ENCODE results near the gene MRGPRX4. TPM values are rescaled to one million over a fixed set of nuclear protein-coding genes. Genes with fewer than 3 reads are reported as not detected.

MRGPRX4 gene
- total RNA-seq, 1 donor from 2014 or later = not detected

DNA sequence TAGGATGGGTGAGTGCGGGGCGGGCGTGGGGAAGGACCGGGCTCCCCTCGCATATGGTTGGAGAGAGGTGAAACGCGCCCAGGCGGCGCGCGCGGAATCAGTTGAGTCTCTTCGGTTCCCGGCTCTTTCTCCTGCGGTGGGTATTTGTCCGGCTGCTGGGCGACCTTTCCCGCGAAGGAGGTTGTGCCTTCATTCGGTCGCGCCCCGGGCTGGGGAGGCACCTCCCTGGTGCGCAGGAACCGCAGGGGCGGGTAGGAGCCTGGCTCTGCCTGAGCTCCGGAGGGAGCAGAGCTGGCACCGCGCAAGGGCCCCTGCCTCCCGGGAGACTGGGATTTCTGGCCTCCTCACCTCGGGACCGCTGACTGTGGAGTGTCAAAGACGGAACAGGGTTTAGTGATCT is 36.4 kb downstream of the MRGPRX4 start:
- H3K36me3 ChIP-seq (ENCODE audit: insufficient read depth, low read length) = no peaks in the 10 kb centered on the region
- peaks cover 9% of the 10 kb centered on the region for H3K27me3 Mint-ChIP-seq (ENCODE audit: low read depth, unreplicated experiment)
- H3K4me1 ChIP-seq (ENCODE audit: insufficient read depth, low read length) = no peaks in the 10 kb centered on the region
- no peak overlapping the region for H3K4me3 ChIP-seq (ENCODE audit: insufficient read depth, low read depth, low read length)
- DNase-seq (ENCODE audit: low read depth) (no peak), FAIRE-seq (no peak)
- H3K4me2 ChIP-seq (ENCODE audit: low read length) = no peak overlapping the region
- TF ChIP-seq, protein P1, sequence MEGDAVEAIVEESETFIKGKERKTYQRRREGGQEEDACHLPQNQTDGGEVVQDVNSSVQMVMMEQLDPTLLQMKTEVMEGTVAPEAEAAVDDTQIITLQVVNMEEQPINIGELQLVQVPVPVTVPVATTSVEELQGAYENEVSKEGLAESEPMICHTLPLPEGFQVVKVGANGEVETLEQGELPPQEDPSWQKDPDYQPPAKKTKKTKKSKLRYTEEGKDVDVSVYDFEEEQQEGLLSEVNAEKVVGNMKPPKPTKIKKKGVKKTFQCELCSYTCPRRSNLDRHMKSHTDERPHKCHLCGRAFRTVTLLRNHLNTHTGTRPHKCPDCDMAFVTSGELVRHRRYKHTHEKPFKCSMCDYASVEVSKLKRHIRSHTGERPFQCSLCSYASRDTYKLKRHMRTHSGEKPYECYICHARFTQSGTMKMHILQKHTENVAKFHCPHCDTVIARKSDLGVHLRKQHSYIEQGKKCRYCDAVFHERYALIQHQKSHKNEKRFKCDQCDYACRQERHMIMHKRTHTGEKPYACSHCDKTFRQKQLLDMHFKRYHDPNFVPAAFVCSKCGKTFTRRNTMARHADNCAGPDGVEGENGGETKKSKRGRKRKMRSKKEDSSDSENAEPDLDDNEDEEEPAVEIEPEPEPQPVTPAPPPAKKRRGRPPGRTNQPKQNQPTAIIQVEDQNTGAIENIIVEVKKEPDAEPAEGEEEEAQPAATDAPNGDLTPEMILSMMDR (IDR thresholded peaks at IDR 0.05; ENCODE audit: insufficient read depth, low read depth, low read length) = no peak
- TF ChIP-seq EZH2 (IDR thresholded peaks at IDR 0.05; ENCODE audit: insufficient read depth, low read length) = no peak
- peaks cover 2% of the 10 kb centered on the region for H3K27me3 ChIP-seq (ENCODE audit: insufficient read depth, low read length)
- no peaks in the 10 kb centered on the region for H3K9me3 ChIP-seq (ENCODE audit: insufficient read depth, low read depth, low read length)
- H3K27ac Mint-ChIP-seq (ENCODE audit: unreplicated experiment) = no peak overlapping the region
- no peaks in the 10 kb centered on the region for H3K36me3 Mint-ChIP-seq (ENCODE audit: low read depth, unreplicated experiment)
- H3K9ac ChIP-seq (ENCODE audit: low read length) = no peak overlapping the region
- H3K9me3 Mint-ChIP-seq (ENCODE audit: unreplicated experiment) = no peaks in the 10 kb centered on the region
- H3K79me2 ChIP-seq (ENCODE audit: insufficient read depth, low read length) = no peaks in the 10 kb centered on the region
- no peaks in the 10 kb centered on the region for H4K20me1 ChIP-seq (ENCODE audit: insufficient read depth, low read length)
- no peak overlapping the region for H3K4me3 Mint-ChIP-seq (ENCODE audit: unreplicated experiment)
- no peak overlapping the region for H2AFZ ChIP-seq (ENCODE audit: low read depth, low read length)
- H3K27ac ChIP-seq (ENCODE audit: low read depth, low read length) = no peak overlapping the region
- H3K4me1 Mint-ChIP-seq (ENCODE audit: low read depth, unreplicated experiment) = no peaks in the 10 kb centered on the region

DNA sequence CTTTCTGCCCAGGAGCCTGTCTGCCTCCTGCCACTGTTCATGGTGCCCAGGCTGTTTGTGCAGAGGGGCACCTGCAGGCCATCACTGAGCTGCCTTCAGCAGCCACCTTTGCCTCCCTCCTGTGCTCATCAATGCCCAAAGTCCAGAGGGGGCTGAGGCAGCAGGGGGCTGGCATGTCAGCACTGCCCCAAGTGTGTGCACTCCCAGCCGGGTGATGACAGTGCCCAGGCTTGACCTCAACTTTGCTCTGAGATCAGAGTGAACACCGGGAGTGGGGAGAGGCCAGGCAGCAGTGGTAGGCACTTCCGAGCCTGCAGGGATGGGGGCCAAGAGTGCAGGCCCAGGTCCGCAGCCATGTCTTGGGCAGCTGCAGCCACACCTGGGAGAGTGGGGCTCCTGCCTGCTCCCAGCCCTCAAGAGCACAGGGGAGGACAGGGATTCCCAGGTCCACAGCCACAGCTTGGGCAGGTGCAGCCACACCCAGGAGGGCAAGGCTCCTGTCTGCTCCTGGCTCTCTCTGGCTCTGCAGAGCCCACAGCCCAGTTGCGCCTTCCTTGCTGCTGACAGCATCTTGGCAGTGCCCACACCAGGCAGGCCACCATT is 48.7 kb downstream of the MRGPRX4 start:
- H3K4me3 ChIP-seq (ENCODE audit: insufficient read depth, low read depth, low read length) = no peak overlapping the region
- no peaks in the 10 kb centered on the region for H3K4me1 ChIP-seq (ENCODE audit: insufficient read depth, low read length)
- no peaks in the 10 kb centered on the region for H4K20me1 ChIP-seq (ENCODE audit: insufficient read depth, low read length)
- TF ChIP-seq, protein P1 (IDR thresholded peaks at IDR 0.05; ENCODE audit: insufficient read depth, low read depth, low read length) = no peak
- no peak for TF ChIP-seq EZH2 (IDR thresholded peaks at IDR 0.05; ENCODE audit: insufficient read depth, low read length)
- peaks cover 1% of the 10 kb centered on the region for H3K36me3 Mint-ChIP-seq (ENCODE audit: low read depth, unreplicated experiment)
- DNase-seq (ENCODE audit: low read depth) (no peak), FAIRE-seq (no peak)
- H3K79me2 ChIP-seq (ENCODE audit: insufficient read depth, low read length) = no peaks in the 10 kb centered on the region
- H3K27me3 ChIP-seq (ENCODE audit: insufficient read depth, low read length) = no peaks in the 10 kb centered on the region
- H3K9ac ChIP-seq (ENCODE audit: low read length) = no peak overlapping the region
- H3K9me3 ChIP-seq (ENCODE audit: insufficient read depth, low read depth, low read length) = no peaks in the 10 kb centered on the region
- no peaks in the 10 kb centered on the region for H3K36me3 ChIP-seq (ENCODE audit: insufficient read depth, low read length)
- no peak overlapping the region for H3K27ac Mint-ChIP-seq (ENCODE audit: unreplicated experiment)
- peaks cover 4% of the 10 kb centered on the region for H3K9me3 Mint-ChIP-seq (ENCODE audit: unreplicated experiment)
- H3K4me1 Mint-ChIP-seq (ENCODE audit: low read depth, unreplicated experiment) = no peaks in the 10 kb centered on the region
- no peak overlapping the region for H3K4me2 ChIP-seq (ENCODE audit: low read length)
- H3K27me3 Mint-ChIP-seq (ENCODE audit: low read depth, unreplicated experiment) = peaks cover 4% of the 10 kb centered on the region
- H3K4me3 Mint-ChIP-seq (ENCODE audit: unreplicated experiment) = no peak overlapping the region
- H3K27ac ChIP-seq (ENCODE audit: low read depth, low read length) = no peak overlapping the region
- no peak overlapping the region for H2AFZ ChIP-seq (ENCODE audit: low read depth, low read length)

DNA sequence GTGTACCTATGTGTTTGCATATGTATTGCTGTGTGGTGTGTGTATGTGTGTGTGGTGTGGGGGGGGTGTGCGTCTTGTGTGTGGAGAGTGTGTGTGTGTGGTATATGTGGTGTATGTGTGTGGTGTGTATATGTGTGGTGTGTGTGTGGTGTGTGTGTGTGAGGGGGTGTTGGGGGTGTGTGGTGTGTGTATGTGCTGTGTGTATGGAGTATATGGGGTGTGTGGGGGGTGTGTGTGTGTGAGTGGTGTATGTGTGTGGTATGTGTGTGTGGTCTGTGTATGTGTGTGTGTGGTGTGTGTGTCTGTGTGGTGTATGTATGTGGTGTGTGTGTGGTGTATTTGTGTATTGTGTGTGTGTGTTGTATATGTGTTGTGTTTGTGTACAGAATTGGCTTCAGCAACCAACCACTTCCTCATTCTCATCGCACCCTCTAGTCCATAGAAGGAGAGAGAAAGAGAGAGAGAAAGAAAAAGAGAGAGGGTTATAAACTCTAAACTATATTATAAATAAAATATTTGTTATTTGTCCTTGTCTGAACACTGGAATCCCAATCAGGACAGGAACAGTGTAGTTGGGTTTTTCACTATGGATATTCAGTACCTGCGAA is 50.3 kb downstream of the MRGPRX4 start:
- H3K9me3 ChIP-seq (ENCODE audit: insufficient read depth, low read depth, low read length) = no peaks in the 10 kb centered on the region
- no peak overlapping the region for H3K9ac ChIP-seq (ENCODE audit: low read length)
- Mint-ChIP-seq H3K4me1 (ENCODE audit: low read depth, unreplicated experiment) (no peaks in the 10 kb centered on the region), H3K36me3 (ENCODE audit: low read depth, unreplicated experiment) (peaks cover 1% of the 10 kb centered on the region), H3K27ac (ENCODE audit: unreplicated experiment) (no peak overlapping the region), H3K9me3 (ENCODE audit: unreplicated experiment) (peaks cover 4% of the 10 kb centered on the region), H3K27me3 (ENCODE audit: low read depth, unreplicated experiment) (peaks cover 7% of the 10 kb centered on the region), H3K4me3 (ENCODE audit: unreplicated experiment) (no peak overlapping the region)
- H3K79me2 ChIP-seq (ENCODE audit: insufficient read depth, low read length) = no peaks in the 10 kb centered on the region
- no peak overlapping the region for H3K27ac ChIP-seq (ENCODE audit: low read depth, low read length)
- no peak overlapping the region for H3K4me2 ChIP-seq (ENCODE audit: low read length)
- no peak for TF ChIP-seq EZH2 (IDR thresholded peaks at IDR 0.05; ENCODE audit: insufficient read depth, low read length)
- TF ChIP-seq, protein P1 (IDR thresholded peaks at IDR 0.05; ENCODE audit: insufficient read depth, low read depth, low read length) = no peak
- no peak overlapping the region for H3K4me3 ChIP-seq (ENCODE audit: insufficient read depth, low read depth, low read length)
- H4K20me1 ChIP-seq (ENCODE audit: insufficient read depth, low read length) = no peaks in the 10 kb centered on the region
- H2AFZ ChIP-seq (ENCODE audit: low read depth, low read length) = no peak overlapping the region
- FAIRE-seq (no peak), DNase-seq (ENCODE audit: low read depth) (no peak)
- H3K27me3 ChIP-seq (ENCODE audit: insufficient read depth, low read length) = no peaks in the 10 kb centered on the region
- no peaks in the 10 kb centered on the region for H3K4me1 ChIP-seq (ENCODE audit: insufficient read depth, low read length)
- H3K36me3 ChIP-seq (ENCODE audit: insufficient read depth, low read length) = no peaks in the 10 kb centered on the region

Data from astrocyte (in vitro differentiated cells and primary cell).